Liver (tissue), 9 donors: ENCODE measurements around the gene TIAM2. TPM values are rescaled to one million over a fixed set of nuclear protein-coding genes. Genes with fewer than 3 reads are reported as not detected.
"Not testable (repeated sequence)": the region's sequence is repeated elsewhere in the genome, so short reads cannot be mapped to it uniquely, and the experiment has no call there.

Experiments
- DNase-seq: peaks from one replicate; pipeline ENCODE4 v3.0.0-alpha.2; 2017; ENCODE audit warnings: low spot score
- H3K27ac ChIP-seq, 2 donors: one replicate each; pipeline ENCODE4 v1.7.0; 2013; ENCODE audit warnings: inconsistent platforms in 2 of 2, low read length in 2 of 2, control low read depth in 1 of 2, low read depth in 1 of 2, mild to moderate bottlenecking in 1 of 2
- H3K27me3 ChIP-seq, 4 donors: one replicate each; pipeline versions ENCODE4 v1.6.1 to v1.7.0; 2013; ENCODE audit warnings: low read length in 3 of 4, inconsistent platforms in 1 of 4, mild to moderate bottlenecking in 1 of 4, moderate library complexity in 1 of 4; ENCODE audit not compliant: control insufficient read depth in 4 of 4, insufficient read depth in 4 of 4
- H3K36me3 ChIP-seq, 4 donors: one replicate each; pipeline versions ENCODE4 v1.6.1 to v1.7.0; 2013; ENCODE audit warnings: low read length in 3 of 4, mild to moderate bottlenecking in 3 of 4, low read depth in 1 of 4, moderate library complexity in 1 of 4; ENCODE audit not compliant: control insufficient read depth in 4 of 4, insufficient read depth in 3 of 4
- H3K4me1 ChIP-seq, 4 donors: one replicate each; pipeline versions ENCODE4 v1.6.1 to v1.7.0; 2013; ENCODE audit warnings: low read length in 3 of 4, mild to moderate bottlenecking in 3 of 4, moderate library complexity in 1 of 4; ENCODE audit not compliant: control insufficient read depth in 4 of 4, insufficient read depth in 4 of 4
- H3K4me3 ChIP-seq, 3 donors: one replicate each; pipeline versions ENCODE4 v1.6.1 to v1.7.0; 2013; ENCODE audit warnings: low read length in 3 of 3, control low read depth in 1 of 3, low read depth in 1 of 3, mild to moderate bottlenecking in 1 of 3
- H3K9ac ChIP-seq, 2 donors: one replicate each; pipeline ENCODE4 v1.7.0; 2013; ENCODE audit warnings: low read length in 2 of 2, mild to moderate bottlenecking in 2 of 2, moderate library complexity in 2 of 2, control low read depth in 1 of 2, low read depth in 1 of 2
- H3K9me3 ChIP-seq, 4 donors: one replicate each; pipeline versions ENCODE4 v1.6.1 to v1.7.0; 2013; ENCODE audit warnings: low read length in 3 of 4; ENCODE audit not compliant: control insufficient read depth in 4 of 4
- ATF3 ChIP-seq: IDR thresholded peaks from 2 replicates; pipeline ENCODE4 v1.6.1; 2016; ENCODE audit warnings: antibody characterized with exemption
- EGR1 ChIP-seq, 2 donors: IDR thresholded peaks; 2 replicates each; pipeline ENCODE4 v1.6.1; 2016 to 2018; ENCODE audit warnings: antibody characterized with exemption in 2 of 2, low read depth in 2 of 2
- FOXA1 ChIP-seq: IDR thresholded peaks from 2 replicates; pipeline ENCODE4 v1.6.1; 2016; ENCODE audit warnings: antibody characterized with exemption
- FOXA2 ChIP-seq: IDR thresholded peaks from 2 replicates; pipeline ENCODE4 v1.6.1; 2016; ENCODE audit warnings: antibody characterized with exemption
- GABPA ChIP-seq, 2 donors: IDR thresholded peaks in 1 of 2; conservative IDR thresholded peaks in 1 of 2; 2 replicates each; pipeline ENCODE4 v1.6.1; 2016; ENCODE audit warnings: antibody characterized with exemption in 2 of 2, mild to moderate bottlenecking in 1 of 2, moderate library complexity in 1 of 2
- HNF4A ChIP-seq, 2 donors: conservative IDR thresholded peaks; 2 replicates each; pipeline ENCODE4 v1.6.1; 2016; ENCODE audit warnings: antibody characterized with exemption in 2 of 2, mild to moderate bottlenecking in 2 of 2
- HNF4G ChIP-seq: IDR thresholded peaks from 2 replicates; pipeline ENCODE4 v1.6.1; 2016; ENCODE audit warnings: antibody characterized with exemption
- JUND ChIP-seq, 2 donors: IDR thresholded peaks; 2 replicates each; pipeline ENCODE4 v1.6.1; 2016; ENCODE audit warnings: antibody characterized with exemption in 2 of 2
- NR2F2 ChIP-seq: IDR thresholded peaks from 2 replicates; pipeline ENCODE4 v1.6.1; 2016; ENCODE audit warnings: antibody characterized with exemption
- RAD21 ChIP-seq, 2 donors: IDR thresholded peaks; 2 replicates each; pipeline ENCODE4 v1.6.1; 2016; ENCODE audit warnings: antibody characterized with exemption in 2 of 2, mild to moderate bottlenecking in 2 of 2
- RXRA ChIP-seq, 2 donors: IDR thresholded peaks; 2 replicates each; pipeline ENCODE4 v1.6.1; 2017 to 2018; ENCODE audit warnings: antibody characterized with exemption in 2 of 2, mild to moderate bottlenecking in 1 of 2
- SP1 ChIP-seq: IDR thresholded peaks from 2 replicates; pipeline ENCODE4 v1.6.1; 2018; ENCODE audit warnings: antibody characterized with exemption, mild to moderate bottlenecking
- TAF1 ChIP-seq: conservative IDR thresholded peaks from 2 replicates; pipeline ENCODE4 v1.6.1; 2016; ENCODE audit warnings: antibody characterized with exemption, mild to moderate bottlenecking
- YY1 ChIP-seq: IDR thresholded peaks from 2 replicates; pipeline ENCODE4 v1.6.1; 2016; ENCODE audit warnings: antibody characterized with exemption, mild to moderate bottlenecking
- WGBS: extraction: QIAGEN DNeasy Blood & Tissue Kit; methylation state at CpG from one replicate; pipeline ENCODE4 v1.1.7; 2013; 5-methylcytosine and 5-hydroxymethylcytosine counted together
- polyA plus RNA-seq, 2 donors: library from polyadenylated mRNA; stranded (reverse) in 1 of 2; unstranded in 1 of 2; fragments of 200-250 nt in 1 of 2; fragments of >200 nt in 1 of 2; fragmentation: Nextera tagmentation in 1 of 2; extraction: Ambion mirVana in 1 of 2; gene quantifications; one replicate each; pipeline versions ENCODE4 v1.2.1 to v1.2.3, GENCODE V29; 2013 to 2015
- total RNA-seq, 2 donors: library from RNA; depleted of rRNA; stranded (reverse); fragments of >200 nt; gene quantifications; one replicate each; pipeline ENCODE4 v1.2.3, GENCODE V29; 2014
- TF ChIP-seq, protein P1 (sequence below): IDR thresholded peaks from 2 replicates; pipeline ENCODE4 v1.6.1; 2016; ENCODE audit warnings: antibody characterized with exemption
- TF ChIP-seq, protein P2 (sequence below): IDR thresholded peaks from 2 replicates; pipeline ENCODE4 v1.6.1; 2016; ENCODE audit warnings: antibody characterized with exemption, mild to moderate bottlenecking
- TF ChIP-seq, protein P3 (sequence below): fragments of 150-350 bp; IDR thresholded peaks from 2 replicates; pipeline ENCODE4 v1.5.1; 2017; ENCODE audit warnings: improper control_type of control experiment, low read depth, low read length; ENCODE audit not compliant: missing input control
- TF ChIP-seq, protein P4 (sequence below): IDR thresholded peaks from 2 replicates; pipeline ENCODE4 v1.6.1; 2016; ENCODE audit warnings: antibody characterized with exemption
- donor health status: healthy.
- donor health status: healthy.
- donor health status: healthy.
- donor health status: healthy.
- donor health status: healthy.

The TIAM2 gene
- total and polyA plus RNA-seq, 4 donors = 0.62 to 3.7 (median 2.4) TPM

DNA sequence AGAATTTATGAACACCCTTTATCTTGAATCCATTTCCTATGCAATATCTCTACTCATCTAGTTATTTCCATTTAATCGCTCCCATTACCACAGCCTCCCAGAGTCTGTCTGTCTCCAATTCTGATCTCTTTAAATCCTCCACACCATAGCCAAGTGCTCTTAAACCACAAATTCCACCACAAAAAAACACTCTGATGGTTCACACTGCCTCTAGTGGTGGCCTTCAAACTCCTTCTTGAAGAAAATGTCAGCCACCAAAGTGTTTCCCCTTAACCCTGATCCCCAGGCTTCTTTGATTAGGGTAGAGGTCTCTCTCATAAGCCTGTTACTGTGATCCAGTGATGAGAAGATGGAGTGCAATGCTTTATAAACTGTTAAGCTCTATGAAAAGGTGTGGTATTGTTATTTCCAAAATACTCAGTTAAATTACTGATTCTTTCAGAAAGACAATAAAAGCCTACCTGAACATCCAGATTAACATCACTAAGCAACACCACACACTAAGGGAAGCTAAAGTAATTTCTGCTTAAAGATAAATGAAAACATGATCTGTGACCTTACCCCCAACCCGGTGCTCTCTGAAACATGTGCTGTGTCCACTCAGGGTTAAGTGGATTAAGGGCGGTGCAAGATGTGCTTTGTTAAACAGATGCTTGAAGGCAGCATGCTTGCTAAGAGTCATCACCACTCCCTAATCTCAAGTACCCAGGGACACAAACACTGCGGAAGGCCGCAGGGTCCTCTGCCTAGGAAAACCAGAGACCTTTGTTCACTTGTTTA, 273.2 kb downstream of the TIAM2 start:
- WGBS = 89% methylated on average over 3 of the region's 5 CpGs
- H3K36me3 ChIP-seq = peaks cover 5 to 13% (median 7%) of the 10 kb centered on the region in 4 donors
- H3K4me3 ChIP-seq, H3K4me1 ChIP-seq, H3K27me3 ChIP-seq, DNase-seq, H3K27ac ChIP-seq, H3K9me3 ChIP-seq, H3K9ac ChIP-seq: not testable (repeated sequence)
- peak in 1 of 2 donors; percentile 13 for TF ChIP-seq RAD21 (IDR thresholded peaks at IDR 0.05)

DNA sequence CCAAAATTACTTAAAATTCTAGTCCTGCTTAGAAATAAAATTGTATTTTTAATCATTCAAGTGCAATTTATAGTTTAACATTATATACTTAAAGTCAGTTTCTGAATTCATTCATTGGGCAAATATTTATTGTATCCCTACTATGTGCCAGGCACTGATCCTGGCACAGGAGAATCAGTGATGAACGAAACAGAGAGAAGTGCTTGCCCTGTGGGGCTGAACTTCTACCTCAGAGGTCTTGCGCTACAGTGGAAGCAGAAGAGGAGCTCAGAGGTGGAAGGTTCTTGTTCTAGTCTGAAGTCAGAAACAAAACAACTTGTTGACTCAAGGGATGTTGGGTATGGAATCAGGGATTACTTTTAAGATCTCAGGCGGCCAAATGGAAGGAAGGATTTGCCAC, 274.6 kb downstream of the TIAM2 start:
- Histone ChIP-seq H3K4me3 (no peak overlapping the region), H3K9me3 (no peaks in the 10 kb centered on the region), H3K27ac (no peak overlapping the region), H3K9ac (no peak overlapping the region), H3K36me3 (peaks cover 2 to 15% (median 6%) of the 10 kb centered on the region in 4 donors), H3K27me3 (no peaks in the 10 kb centered on the region), H3K4me1 (peaks cover 0 to 1% (median 0%) of the 10 kb centered on the region in 4 donors)
- TF ChIP-seq JUND (IDR thresholded peaks at IDR 0.05) (no peak), RAD21 (IDR thresholded peaks at IDR 0.05) (no peak), NR2F2 (no peak), EGR1 (IDR thresholded peaks at IDR 0.05; ENCODE audit: low read depth in 2 of 2) (no peak), FOXA2 (no peak), RXRA (IDR thresholded peaks at IDR 0.05) (no peak), YY1 (no peak), FOXA1 (no peak), ATF3 (no peak), SP1 (no peak), HNF4A (conservative IDR thresholded peaks at IDR 0.05) (no peak), HNF4G (no peak), GABPA (IDR thresholded peaks at IDR 0.05 in 1 of 2, conservative IDR thresholded peaks at IDR 0.05 in 1 of 2) (no peak), TAF1 (no peak)
- TF ChIP-seq, protein P1, sequence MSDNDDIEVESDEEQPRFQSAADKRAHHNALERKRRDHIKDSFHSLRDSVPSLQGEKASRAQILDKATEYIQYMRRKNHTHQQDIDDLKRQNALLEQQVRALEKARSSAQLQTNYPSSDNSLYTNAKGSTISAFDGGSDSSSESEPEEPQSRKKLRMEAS = no peak
- TF ChIP-seq, protein P2, sequence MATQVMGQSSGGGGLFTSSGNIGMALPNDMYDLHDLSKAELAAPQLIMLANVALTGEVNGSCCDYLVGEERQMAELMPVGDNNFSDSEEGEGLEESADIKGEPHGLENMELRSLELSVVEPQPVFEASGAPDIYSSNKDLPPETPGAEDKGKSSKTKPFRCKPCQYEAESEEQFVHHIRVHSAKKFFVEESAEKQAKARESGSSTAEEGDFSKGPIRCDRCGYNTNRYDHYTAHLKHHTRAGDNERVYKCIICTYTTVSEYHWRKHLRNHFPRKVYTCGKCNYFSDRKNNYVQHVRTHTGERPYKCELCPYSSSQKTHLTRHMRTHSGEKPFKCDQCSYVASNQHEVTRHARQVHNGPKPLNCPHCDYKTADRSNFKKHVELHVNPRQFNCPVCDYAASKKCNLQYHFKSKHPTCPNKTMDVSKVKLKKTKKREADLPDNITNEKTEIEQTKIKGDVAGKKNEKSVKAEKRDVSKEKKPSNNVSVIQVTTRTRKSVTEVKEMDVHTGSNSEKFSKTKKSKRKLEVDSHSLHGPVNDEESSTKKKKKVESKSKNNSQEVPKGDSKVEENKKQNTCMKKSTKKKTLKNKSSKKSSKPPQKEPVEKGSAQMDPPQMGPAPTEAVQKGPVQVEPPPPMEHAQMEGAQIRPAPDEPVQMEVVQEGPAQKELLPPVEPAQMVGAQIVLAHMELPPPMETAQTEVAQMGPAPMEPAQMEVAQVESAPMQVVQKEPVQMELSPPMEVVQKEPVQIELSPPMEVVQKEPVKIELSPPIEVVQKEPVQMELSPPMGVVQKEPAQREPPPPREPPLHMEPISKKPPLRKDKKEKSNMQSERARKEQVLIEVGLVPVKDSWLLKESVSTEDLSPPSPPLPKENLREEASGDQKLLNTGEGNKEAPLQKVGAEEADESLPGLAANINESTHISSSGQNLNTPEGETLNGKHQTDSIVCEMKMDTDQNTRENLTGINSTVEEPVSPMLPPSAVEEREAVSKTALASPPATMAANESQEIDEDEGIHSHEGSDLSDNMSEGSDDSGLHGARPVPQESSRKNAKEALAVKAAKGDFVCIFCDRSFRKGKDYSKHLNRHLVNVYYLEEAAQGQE = no peak
- TF ChIP-seq, protein P3, sequence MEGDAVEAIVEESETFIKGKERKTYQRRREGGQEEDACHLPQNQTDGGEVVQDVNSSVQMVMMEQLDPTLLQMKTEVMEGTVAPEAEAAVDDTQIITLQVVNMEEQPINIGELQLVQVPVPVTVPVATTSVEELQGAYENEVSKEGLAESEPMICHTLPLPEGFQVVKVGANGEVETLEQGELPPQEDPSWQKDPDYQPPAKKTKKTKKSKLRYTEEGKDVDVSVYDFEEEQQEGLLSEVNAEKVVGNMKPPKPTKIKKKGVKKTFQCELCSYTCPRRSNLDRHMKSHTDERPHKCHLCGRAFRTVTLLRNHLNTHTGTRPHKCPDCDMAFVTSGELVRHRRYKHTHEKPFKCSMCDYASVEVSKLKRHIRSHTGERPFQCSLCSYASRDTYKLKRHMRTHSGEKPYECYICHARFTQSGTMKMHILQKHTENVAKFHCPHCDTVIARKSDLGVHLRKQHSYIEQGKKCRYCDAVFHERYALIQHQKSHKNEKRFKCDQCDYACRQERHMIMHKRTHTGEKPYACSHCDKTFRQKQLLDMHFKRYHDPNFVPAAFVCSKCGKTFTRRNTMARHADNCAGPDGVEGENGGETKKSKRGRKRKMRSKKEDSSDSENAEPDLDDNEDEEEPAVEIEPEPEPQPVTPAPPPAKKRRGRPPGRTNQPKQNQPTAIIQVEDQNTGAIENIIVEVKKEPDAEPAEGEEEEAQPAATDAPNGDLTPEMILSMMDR = no peak
- TF ChIP-seq, protein P4, sequence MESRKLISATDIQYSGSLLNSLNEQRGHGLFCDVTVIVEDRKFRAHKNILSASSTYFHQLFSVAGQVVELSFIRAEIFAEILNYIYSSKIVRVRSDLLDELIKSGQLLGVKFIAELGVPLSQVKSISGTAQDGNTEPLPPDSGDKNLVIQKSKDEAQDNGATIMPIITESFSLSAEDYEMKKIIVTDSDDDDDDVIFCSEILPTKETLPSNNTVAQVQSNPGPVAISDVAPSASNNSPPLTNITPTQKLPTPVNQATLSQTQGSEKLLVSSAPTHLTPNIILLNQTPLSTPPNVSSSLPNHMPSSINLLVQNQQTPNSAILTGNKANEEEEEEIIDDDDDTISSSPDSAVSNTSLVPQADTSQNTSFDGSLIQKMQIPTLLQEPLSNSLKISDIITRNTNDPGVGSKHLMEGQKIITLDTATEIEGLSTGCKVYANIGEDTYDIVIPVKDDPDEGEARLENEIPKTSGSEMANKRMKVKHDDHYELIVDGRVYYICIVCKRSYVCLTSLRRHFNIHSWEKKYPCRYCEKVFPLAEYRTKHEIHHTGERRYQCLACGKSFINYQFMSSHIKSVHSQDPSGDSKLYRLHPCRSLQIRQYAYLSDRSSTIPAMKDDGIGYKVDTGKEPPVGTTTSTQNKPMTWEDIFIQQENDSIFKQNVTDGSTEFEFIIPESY = no peak
- DNase-seq = no peak
- 81% methylated on average over 3 of the region's 3 CpGs for WGBS
